GM18867 (cell line): ENCODE data around the gene CYP3A5.

Source experiments
- ATAC-seq: cut with Tn5 transposase; IDR thresholded peaks from one replicate; pipeline ENCODE4 v1.9.1; 2021; ENCODE audit warnings: mild to moderate bottlenecking, moderate library complexity; ENCODE audit not compliant: unreplicated experiment

The CYP3A5 gene

DNA sequence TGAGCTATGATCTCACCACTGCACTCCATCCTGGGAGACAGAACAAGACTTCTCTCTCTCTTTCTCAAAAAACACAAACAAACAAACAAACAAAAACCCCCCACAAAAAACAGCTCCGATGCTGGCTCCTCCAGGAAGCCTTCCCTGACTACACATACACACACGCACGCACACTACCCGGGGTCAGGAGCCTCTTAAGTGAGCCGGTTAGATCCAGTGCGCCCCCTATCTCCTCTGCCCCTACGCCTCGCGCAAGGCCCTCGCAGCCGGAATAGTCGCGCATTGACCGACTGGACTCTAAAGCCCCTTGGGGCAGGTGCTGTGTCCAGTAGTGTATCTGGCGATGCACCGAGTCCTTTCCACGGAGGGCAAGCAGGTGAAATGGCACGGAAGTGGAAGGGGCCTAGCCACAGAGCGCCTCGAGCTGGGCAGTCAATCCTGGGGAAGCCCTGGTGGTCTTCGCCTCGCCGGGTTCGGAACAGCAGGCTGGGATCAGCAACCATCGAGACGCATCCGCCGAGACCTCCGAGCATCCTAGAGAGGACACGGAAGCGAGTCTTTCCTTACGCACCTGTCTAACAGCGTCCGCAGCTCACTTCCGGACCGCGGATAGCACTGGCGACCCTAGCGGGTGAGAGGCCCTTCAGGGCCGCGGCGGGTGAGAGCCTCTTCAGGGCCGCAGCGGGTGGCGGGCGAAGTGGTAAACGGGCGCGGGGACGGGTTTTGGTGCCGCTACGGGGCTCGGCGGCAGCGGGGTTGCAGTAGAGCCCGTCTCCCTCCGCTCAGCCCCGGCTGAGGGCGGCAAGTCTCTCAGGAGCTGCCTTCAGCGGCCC lies 63.2 kb downstream of the CYP3A5 start, which contains the start of gene ZSCAN25:
ZSCAN25 (plus strand) TSS at position 588 of the 833 bp plus-strand sequence. CDS start 2,661 bp downstream, outside the sequence.
- ATAC-seq, result peak; percentile 89

DNA sequence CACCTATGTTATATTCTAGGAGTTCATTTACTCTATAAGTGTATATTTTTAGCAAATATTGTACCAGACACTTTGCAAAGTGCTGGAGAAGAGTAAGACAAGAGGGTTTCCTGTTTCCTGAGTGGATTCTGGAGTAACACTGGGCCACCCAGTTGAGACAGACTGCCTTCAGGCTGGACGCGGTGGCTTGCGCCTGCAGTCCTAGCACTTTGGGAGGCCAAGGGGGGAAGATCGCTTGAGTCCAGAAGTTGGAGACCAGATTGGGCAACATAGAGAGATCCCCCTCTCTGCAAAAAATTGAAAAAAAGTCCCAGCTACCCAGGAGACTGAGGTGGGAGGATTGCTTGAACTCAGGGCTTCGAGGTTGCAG lies 63.8 kb downstream of the CYP3A5 start:
- ATAC-seq, result no peak

DNA sequence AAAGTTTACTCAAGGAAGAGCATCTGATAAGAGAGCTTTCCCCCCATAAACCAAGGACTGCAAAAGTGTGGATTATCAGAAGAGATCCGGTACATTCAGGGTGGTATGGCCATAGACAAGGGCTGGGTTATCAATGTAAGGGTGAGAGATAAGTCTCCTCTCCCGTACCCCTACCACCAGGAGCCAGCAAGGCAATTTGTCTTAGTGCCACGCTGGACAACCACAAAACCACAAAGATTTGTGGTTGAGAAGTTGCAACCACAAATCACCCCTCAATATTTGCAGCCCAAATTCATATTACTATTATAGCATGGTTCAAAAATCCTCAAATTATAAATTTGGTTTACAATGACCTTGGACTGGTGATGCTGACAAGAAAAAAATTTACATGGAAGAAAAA lies 65.3 kb downstream of the CYP3A5 start:
- no peak for ATAC-seq

DNA sequence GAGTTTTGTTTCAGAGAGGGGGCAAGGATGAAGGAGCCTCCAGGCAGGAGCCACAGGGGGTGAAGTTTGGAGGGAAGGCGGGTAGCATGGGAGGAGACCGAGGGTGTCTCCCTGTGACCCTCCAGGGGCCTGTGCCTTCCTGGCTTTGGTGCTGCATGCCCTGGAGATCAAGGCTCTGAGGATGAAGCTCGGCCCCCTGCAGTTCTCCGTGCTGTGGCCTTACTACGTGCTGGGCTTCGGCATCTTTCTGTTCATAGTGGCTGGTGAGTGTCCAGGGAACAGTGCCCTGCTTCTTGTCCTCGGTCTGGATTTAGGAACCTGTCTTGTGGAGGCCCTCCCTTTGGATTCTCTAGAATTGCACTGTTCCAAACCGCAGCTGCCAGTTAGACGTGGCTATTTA lies 72.2 kb downstream of the CYP3A5 start:
- no peak for ATAC-seq

DNA sequence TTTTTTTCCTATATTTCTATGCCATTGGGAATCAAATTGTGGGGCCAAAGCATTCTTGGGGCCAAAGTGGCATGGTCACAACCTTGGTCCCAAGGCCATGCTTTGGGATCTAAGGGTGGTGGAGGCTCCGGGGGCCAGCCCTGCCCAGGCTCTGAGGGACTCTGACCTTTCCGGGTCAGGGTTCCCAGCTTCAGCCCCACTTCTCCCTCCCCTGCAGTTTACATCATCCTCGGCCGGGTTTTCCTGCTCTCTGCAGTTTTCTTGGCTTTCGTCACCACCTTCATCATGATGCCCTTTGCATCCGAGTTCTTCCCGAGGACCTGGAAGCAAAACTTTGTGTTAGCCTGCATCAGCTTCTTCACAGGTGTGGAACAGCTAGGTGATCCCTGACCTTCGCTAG lies 73.3 kb downstream of the CYP3A5 start:
- no peak for ATAC-seq

DNA sequence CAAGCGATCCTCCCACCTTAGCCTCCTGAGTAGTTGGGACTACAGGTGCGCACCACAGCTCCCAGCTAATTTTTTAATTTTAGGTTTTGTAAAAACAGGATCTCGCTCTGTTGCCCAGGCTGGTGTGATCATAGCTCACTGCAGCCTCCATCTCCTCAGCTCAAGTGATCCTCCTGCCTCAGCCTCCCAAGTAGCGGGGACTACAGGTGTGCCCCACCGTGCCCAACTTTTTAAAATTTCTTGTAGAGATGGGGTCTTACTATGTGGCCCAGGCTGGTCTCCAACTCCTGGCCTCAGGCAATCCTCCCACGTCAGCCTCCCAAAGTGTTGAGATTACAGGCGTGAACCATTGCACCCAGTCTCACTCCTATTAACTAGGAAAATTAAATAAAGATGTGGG lies 74.3 kb downstream of the CYP3A5 start:
- no peak for ATAC-seq

DNA sequence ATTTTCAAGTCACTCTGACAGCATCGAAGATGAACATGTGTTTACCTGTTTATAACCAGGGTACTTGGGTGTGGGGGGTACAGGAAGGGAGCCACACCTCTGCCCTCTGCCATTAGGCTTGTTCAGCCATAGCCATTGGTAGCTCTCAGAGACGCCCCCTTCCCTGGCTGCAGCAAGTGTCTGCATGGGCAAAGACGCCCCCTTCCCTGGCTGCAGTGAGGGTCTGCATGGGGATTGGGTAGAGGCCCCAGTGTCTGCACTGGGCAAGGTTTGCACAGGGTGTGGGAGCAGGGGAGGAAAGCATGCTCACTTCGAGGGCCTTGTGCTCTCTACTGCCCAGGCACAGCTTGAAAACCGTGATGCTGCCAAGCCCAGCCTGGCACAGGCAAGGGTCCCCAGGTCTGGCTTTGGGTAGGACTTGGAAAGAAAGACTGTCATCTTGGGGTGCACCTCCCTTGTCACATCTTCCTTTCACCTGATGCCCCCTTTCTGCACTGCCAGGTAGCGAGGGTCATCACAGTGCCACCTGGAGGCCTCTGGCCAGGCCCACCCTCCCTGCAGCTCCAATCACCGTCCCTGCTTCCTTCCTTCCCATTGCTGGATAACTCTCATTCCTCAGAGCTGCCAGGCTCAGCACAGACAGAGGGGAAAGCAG lies 78.0 kb downstream of the CYP3A5 start:
- no peak for ATAC-seq

DNA sequence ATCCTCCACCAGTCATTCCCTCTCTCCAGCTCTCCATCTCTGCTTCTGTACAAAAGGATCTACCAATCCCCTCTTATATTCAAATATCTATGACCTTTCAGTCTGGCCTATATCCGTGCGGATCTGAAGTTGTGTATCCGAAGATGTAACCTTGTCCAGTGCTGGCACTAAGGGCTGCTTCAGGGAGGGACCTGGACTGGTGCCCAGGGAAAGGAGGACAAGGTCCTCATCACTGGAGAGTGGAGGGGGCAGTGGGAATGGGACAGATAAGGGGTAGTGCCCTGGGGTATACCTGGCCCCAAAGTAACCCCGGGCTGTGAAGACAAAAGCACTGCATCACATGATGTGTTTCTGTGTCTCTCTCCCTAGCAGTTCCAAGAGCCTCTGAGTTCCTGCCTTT lies 80.0 kb downstream of the CYP3A5 start:
- ATAC-seq, result no peak
